Neural cell (in vitro differentiated cells): ENCODE measurements around the gene FBXO38.

Source experiments
- EZH2 ChIP-seq: fragments of 200-600, 300-800 bp; shearing (Covaris generic), sonication (generic); IDR thresholded peaks from 2 replicates; pipeline ENCODE4 v1.6.1; 2014; ENCODE audit warnings: antibody characterized with exemption, low read length, borderline replicate concordance, mild to moderate bottlenecking; ENCODE audit not compliant: insufficient read depth, poor library complexity, severe bottlenecking
- POLR2AphosphoS5 ChIP-seq: IDR thresholded peaks from 2 replicates; pipeline ENCODE4 v1.6.1; 2012
- RAD21 ChIP-seq: fragments of 450-650 bp; conservative IDR thresholded peaks from 2 replicates; pipeline ENCODE4 v1.6.1; 2014; ENCODE audit warnings: antibody characterized with exemption, mild to moderate bottlenecking, moderate library complexity
- TF ChIP-seq, protein P1 (sequence below): fragments of 450-650 bp; IDR thresholded peaks from 2 replicates; pipeline ENCODE4 v1.5.1; 2014; ENCODE audit warnings: antibody characterized with exemption, mild to moderate bottlenecking, moderate library complexity; ENCODE audit not compliant: poor library complexity, severe bottlenecking

GRCh38 chr5:148486456-148486855 is 102.7 kb downstream of the FBXO38 start:
- TF ChIP-seq, protein P1, sequence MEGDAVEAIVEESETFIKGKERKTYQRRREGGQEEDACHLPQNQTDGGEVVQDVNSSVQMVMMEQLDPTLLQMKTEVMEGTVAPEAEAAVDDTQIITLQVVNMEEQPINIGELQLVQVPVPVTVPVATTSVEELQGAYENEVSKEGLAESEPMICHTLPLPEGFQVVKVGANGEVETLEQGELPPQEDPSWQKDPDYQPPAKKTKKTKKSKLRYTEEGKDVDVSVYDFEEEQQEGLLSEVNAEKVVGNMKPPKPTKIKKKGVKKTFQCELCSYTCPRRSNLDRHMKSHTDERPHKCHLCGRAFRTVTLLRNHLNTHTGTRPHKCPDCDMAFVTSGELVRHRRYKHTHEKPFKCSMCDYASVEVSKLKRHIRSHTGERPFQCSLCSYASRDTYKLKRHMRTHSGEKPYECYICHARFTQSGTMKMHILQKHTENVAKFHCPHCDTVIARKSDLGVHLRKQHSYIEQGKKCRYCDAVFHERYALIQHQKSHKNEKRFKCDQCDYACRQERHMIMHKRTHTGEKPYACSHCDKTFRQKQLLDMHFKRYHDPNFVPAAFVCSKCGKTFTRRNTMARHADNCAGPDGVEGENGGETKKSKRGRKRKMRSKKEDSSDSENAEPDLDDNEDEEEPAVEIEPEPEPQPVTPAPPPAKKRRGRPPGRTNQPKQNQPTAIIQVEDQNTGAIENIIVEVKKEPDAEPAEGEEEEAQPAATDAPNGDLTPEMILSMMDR = no peak
- TF ChIP-seq EZH2 (no peak), POLR2AphosphoS5 (no peak), RAD21 (no peak)
